Activated T-helper 1 cell treated with anti-CD3 and anti-CD28 coated beads, Interleukin-12 subunit alpha, Interleukin-12 subunit beta, Interleukin-2, Interleukin-4 antibody, amounts not matched to agents 30 ng/mL and 10 ng/mL and 1 ng/mL, durations not matched to agents 14 hours and 24 hours and 36 hours (primary cell): Measurements from ENCODE around the gene INSYN2A. TPM values are rescaled to one million over a fixed set of nuclear protein-coding genes. Genes with fewer than 3 reads are reported as not detected.

ENCODE experiments used
- DNase-seq: peaks from one replicate; pipeline ENCODE4 v3.0.0; 2021; ENCODE audit warnings: low spot score
- H3K27ac Mint-ChIP-seq: one replicate; pipeline ENCODE4 v1.8.0; 2021; ENCODE audit warnings: mild to moderate bottlenecking, mixed read lengths
- H3K27me3 Mint-ChIP-seq: one replicate; pipeline ENCODE4 v1.8.0; 2022; ENCODE audit warnings: mild to moderate bottlenecking, moderate library complexity, mixed read lengths; ENCODE audit not compliant: insufficient read depth
- H3K36me3 Mint-ChIP-seq: one replicate; pipeline ENCODE4 v1.8.0; 2021; ENCODE audit warnings: low read depth, mixed read lengths
- H3K4me1 Mint-ChIP-seq: one replicate; pipeline ENCODE4 v1.8.0; 2021; ENCODE audit warnings: low read depth, mixed read lengths
- H3K4me3 Mint-ChIP-seq: one replicate; pipeline ENCODE4 v1.8.0; 2021; ENCODE audit warnings: mild to moderate bottlenecking, moderate library complexity, mixed read lengths
- H3K9me3 Mint-ChIP-seq: one replicate; pipeline ENCODE4 v1.8.0; 2021; ENCODE audit warnings: mixed read lengths
- intact Hi-C: fragments of 100-400 bp; cut with micrococcal nuclease; formaldehyde crosslinking; loops from one replicate; pipeline ENCODE4 v1.15.1; 2024
- total RNA-seq: library from RNA; stranded (reverse); gene quantifications from 2 replicates; pipeline ENCODE4 v1.2.3, GENCODE V29; 2022

INSYN2A gene
- total RNA-seq, 1 donor from 2014 or later = not detected

DNA sequence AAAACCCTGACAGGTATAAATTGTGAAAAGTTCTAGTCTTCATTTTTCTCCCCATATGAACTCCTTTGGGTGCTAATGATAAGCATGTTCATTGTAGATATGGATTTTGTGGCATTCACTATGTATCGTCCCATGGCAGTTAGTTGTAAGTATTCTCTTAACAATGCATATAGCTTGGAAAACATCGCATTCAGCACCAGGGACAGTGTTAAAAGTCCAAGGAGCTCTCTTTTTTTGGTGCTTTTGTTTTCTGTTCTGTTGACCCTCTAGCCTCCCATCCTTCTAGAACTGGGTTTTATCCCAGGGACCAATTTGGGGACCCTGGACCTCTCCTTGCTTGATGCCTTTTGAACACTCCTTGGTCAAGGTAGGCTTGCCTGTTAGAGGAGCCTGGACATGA, 37.7 kb downstream of the INSYN2A start:
- intact Hi-C loops = no loop called here
- H3K27ac Mint-ChIP-seq = no peak overlapping the region
- no peak for DNase-seq

GRCh38 chr10:127157506-127158200, 38.7 kb downstream of the INSYN2A start:
- H3K27me3 Mint-ChIP-seq = peaks cover 3% of the 10 kb centered on the region
- intact Hi-C loops = no loop called here
- no peaks in the 10 kb centered on the region for H3K36me3 Mint-ChIP-seq
- H3K27ac Mint-ChIP-seq = no peak overlapping the region
- no peaks in the 10 kb centered on the region for H3K4me1 Mint-ChIP-seq
- H3K9me3 Mint-ChIP-seq = no peaks in the 10 kb centered on the region
- DNase-seq = no peak
- no peak overlapping the region for H3K4me3 Mint-ChIP-seq

More for the DNA sequence above, 37.7 kb downstream of the INSYN2A start:
- Mint-ChIP-seq H3K9me3 (no peaks in the 10 kb centered on the region), H3K36me3 (no peaks in the 10 kb centered on the region), H3K4me3 (no peak overlapping the region), H3K27me3 (peaks cover 1% of the 10 kb centered on the region), H3K4me1 (no peaks in the 10 kb centered on the region)

DNA sequence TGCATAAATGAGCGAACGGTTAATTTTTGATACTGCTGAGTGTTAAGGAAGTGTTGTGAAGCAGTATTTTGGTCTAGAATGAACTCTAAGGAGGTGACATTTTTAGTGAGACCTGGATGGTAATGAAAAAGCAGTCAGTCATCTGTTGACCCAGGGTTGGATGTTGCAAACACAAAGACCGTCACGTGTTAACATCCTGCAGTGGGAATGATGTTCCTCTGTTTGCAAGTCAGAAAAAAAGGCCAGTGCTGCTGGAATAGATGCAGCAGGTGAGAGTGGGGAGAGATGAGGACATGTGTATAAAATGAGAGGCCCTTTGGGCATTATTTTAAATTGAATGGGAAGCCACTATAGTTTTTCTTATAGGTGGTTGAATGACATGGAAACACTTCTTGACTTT, 39.3 kb downstream of the INSYN2A start:
- intact Hi-C loops = no loop called here

DNA sequence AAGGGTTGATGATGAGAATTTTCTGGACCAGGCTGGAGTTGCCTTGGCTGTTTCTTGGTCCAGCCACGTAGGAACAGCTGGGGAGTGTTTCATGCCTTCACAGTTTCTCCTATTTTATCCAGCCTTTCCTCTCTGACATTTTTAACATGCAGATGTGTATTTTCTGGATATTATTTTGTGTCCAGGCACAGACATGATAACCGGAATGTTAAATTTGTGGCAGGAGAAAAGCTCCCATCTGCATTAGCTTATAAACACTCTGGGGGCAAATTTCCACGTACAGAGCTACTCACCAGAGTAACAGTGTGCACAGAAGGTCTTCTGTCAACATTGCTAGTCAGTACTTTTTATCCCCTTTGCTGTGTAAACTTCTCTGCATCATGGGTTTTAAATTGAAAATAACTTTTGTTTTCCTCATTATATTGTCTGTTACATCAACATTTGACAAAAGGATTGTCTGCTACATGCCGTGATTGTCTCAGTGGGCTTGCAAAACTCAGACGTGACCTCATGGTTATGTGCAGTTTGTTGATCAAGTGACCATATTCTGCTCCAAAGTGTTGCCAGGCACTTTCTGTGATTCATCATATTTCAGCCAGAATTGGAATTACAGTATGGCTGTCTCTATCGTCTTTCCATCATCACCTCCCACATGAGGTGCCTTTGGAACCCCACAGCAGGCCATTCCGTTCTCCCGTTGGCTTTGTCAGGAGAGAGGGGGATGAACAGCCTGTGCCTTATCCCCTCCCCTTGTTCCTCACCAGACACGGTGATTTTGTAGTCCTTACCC, 41.4 kb downstream of the INSYN2A start:
- peaks cover 3% of the 10 kb centered on the region for H3K27me3 Mint-ChIP-seq
- H3K9me3 Mint-ChIP-seq = no peaks in the 10 kb centered on the region
- no peak for DNase-seq
- intact Hi-C loops = no loop called here
- no peak overlapping the region for H3K4me3 Mint-ChIP-seq
- no peaks in the 10 kb centered on the region for H3K4me1 Mint-ChIP-seq
- H3K27ac Mint-ChIP-seq = no peak overlapping the region
- H3K36me3 Mint-ChIP-seq = no peaks in the 10 kb centered on the region

More for the DNA sequence above, 39.3 kb downstream of the INSYN2A start:
- Mint-ChIP-seq H3K4me3 (no peak overlapping the region), H3K27ac (no peak overlapping the region), H3K27me3 (peaks cover 3% of the 10 kb centered on the region), H3K4me1 (no peaks in the 10 kb centered on the region), H3K36me3 (no peaks in the 10 kb centered on the region), H3K9me3 (no peaks in the 10 kb centered on the region)
- no peak for DNase-seq

DNA sequence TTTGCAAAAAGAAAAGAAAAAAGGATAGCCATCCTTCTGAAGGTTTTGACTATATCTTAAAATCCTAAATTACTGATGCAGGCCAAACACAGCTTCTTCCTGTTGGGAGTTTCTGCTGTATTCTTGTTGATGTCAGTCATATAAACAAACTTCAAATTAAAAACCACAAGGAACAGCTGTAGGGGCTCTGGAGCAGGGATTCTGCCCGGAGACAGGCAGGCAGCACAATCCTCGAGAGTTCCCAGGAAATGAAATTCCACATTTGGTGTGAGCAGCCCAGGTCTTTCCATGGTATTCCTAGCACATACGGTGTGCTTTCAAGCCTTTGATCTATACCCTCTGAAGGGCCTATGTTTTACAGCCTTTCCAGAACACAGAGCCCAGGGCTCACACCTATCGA, 43.2 kb downstream of the INSYN2A start:
- H3K4me1 Mint-ChIP-seq = peaks cover 4% of the 10 kb centered on the region
- H3K27me3 Mint-ChIP-seq = peaks cover 3% of the 10 kb centered on the region
- no peaks in the 10 kb centered on the region for H3K36me3 Mint-ChIP-seq
- intact Hi-C loops = no loop called here
- no peaks in the 10 kb centered on the region for H3K9me3 Mint-ChIP-seq
- DNase-seq = no peak
- no peak overlapping the region for H3K27ac Mint-ChIP-seq
- H3K4me3 Mint-ChIP-seq = no peak overlapping the region

DNA sequence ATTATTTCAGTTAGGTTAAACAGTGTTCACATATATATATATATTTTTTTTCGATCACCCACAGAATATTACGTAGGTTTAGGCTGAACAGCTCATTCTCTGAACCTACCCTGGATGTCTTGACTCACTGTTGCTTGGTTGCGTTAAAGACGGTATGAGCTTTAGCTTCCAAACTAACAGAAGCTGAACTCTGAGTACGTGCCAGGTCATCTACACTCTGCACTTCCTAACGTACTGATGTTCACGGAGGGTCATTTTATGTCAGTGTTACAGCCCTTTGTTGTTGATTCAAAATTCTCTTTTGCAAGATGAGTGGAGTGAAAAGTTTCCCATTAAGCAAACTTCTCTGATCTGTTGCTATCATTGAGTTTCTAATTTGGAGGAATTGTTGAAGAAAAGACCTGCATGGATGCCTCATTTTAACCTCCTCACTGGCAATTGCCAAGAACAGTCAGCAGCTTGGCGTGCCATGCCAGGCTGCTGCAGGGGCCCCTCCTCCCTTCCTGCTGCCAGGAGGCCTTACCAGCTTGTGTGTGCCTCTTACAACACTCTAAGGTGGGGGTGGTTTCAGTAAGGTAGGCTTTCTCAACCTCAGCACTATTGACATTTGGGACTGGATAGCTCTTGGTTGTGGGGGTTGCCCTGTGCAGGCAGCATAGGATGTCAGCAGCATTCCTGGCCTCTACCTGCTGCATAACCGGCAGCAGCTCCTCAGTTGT, 44.3 kb downstream of the INSYN2A start:
- Mint-ChIP-seq H3K27ac (no peak overlapping the region), H3K36me3 (no peaks in the 10 kb centered on the region), H3K9me3 (no peaks in the 10 kb centered on the region), H3K4me3 (no peak overlapping the region), H3K4me1 (peaks cover 6% of the 10 kb centered on the region), H3K27me3 (peaks cover 3% of the 10 kb centered on the region)
- intact Hi-C loops = no loop called here
- DNase-seq = no peak

GRCh38 chr10:127151541-127151940, 44.9 kb downstream of the INSYN2A start:
- H3K27me3 Mint-ChIP-seq = peaks cover 3% of the 10 kb centered on the region
- H3K4me3 Mint-ChIP-seq = no peak overlapping the region
- H3K36me3 Mint-ChIP-seq = no peaks in the 10 kb centered on the region
- H3K9me3 Mint-ChIP-seq = no peaks in the 10 kb centered on the region
- H3K27ac Mint-ChIP-seq = no peak overlapping the region
- H3K4me1 Mint-ChIP-seq = peaks cover 6% of the 10 kb centered on the region
- intact Hi-C loops = no loop called here
- no peak for DNase-seq

DNA sequence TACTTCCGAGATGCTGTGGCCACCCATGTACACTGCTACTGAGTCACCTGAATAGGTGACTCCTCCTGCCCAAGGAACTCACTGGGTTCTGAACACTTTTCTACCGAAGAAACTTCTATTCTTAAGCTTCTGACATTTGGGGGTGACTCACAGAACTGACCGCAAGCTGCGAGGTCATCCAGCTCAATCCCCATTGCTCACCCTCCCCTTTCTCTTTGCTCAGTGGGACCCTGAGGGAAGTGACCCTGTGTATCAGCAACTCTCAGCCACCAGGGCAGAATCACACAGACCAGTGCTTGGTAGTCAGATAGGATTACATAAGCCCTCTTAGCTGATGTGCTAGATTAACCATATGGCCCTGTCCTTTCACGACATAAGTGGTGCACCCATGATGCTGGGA, 46.3 kb downstream of the INSYN2A start:
- no peaks in the 10 kb centered on the region for H3K36me3 Mint-ChIP-seq
- H3K4me1 Mint-ChIP-seq = peaks cover 6% of the 10 kb centered on the region
- no peaks in the 10 kb centered on the region for H3K9me3 Mint-ChIP-seq
- no peak for DNase-seq
- H3K27ac Mint-ChIP-seq = no peak overlapping the region
- H3K4me3 Mint-ChIP-seq = no peak overlapping the region
- peaks cover 2% of the 10 kb centered on the region for H3K27me3 Mint-ChIP-seq
- intact Hi-C loops = no loop called here

GRCh38 chr10:127149501-127150081, 46.8 kb downstream of the INSYN2A start:
- H3K27me3 Mint-ChIP-seq = peaks cover 2% of the 10 kb centered on the region
- intact Hi-C loops = no loop called here

GRCh38 chr10:127148933-127149220, 47.5 kb downstream of the INSYN2A start:
- H3K4me3 Mint-ChIP-seq = no peak overlapping the region
- peaks cover 6% of the 10 kb centered on the region for H3K4me1 Mint-ChIP-seq
- no peak overlapping the region for H3K27ac Mint-ChIP-seq
- intact Hi-C loops = no loop called here
- peaks cover 2% of the 10 kb centered on the region for H3K27me3 Mint-ChIP-seq
- no peaks in the 10 kb centered on the region for H3K36me3 Mint-ChIP-seq
- no peaks in the 10 kb centered on the region for H3K9me3 Mint-ChIP-seq
- no peak for DNase-seq

More at GRCh38 chr10:127149501-127150081, 46.8 kb downstream of the INSYN2A start:
- Mint-ChIP-seq H3K9me3 (no peaks in the 10 kb centered on the region), H3K4me3 (no peak overlapping the region), H3K36me3 (no peaks in the 10 kb centered on the region), H3K4me1 (peaks cover 6% of the 10 kb centered on the region), H3K27ac (no peak overlapping the region)
- DNase-seq = no peak

DNA sequence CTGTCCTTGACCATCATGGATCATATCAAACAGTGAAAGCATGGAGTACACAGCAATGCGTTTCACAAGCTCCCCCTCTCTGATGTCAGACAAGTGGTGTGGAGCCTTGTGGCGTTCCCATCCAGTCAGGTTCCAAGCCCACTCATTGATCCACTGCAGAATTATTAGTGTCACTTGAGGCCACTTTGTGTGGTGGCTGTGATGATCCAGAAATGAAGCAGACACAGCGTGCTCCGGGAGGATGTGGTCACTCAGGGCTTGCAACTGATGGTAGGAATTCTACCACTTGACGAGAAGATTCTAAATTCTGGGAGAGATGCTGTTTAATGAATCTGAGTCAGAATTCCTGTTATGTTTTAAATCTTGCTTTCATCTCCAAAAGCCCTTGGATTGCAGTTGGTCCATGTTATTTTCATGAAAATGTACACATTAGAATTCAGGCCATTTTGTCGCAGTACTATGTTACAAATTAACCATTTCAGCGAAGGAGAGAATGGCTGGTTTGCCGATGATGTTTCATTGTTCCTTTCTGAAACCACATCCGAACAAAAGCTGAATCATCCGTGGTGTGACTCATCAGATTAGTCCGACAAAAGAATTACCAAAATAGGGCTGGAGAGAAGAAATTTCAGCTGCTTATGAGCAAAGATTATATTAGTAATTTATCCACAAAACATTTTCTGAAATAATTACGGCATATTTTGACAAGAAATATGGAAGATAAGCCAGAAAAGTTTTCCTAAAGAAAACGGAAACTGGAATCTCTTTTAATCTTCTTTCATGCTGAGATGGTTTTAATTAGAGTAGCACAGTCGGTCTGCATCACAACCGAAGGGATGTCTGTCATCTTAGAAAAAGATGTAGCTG, 48.1 kb downstream of the INSYN2A start:
- no peak for DNase-seq
- peaks cover 6% of the 10 kb centered on the region for H3K4me1 Mint-ChIP-seq
- no peaks in the 10 kb centered on the region for H3K36me3 Mint-ChIP-seq
- intact Hi-C loops = no loop called here
- peaks cover 2% of the 10 kb centered on the region for H3K27me3 Mint-ChIP-seq
- no peak overlapping the region for H3K27ac Mint-ChIP-seq
- H3K4me3 Mint-ChIP-seq = no peak overlapping the region
- no peaks in the 10 kb centered on the region for H3K9me3 Mint-ChIP-seq

DNA sequence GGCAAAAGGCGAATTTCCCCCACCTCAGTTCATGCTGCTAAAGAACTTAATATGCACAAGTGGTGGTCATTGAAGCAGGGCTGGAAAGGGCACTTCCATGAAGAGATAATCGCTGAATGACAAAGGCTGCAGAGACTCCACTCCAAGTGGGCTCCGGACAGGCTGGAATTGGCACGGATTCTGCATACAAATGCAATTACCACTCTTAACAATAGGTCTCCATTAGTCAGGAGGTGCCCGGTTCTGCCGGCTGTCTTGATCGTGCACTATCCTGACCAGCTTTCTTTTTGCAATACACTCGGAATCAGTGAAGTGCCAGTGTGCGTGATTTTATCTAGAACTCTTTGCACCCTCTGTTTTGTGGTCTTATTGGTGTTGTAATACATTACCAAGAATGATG, 49.7 kb downstream of the INSYN2A start:
- Mint-ChIP-seq H3K27ac (no peak overlapping the region), H3K4me1 (peaks cover 6% of the 10 kb centered on the region), H3K36me3 (no peaks in the 10 kb centered on the region), H3K4me3 (no peak overlapping the region), H3K9me3 (no peaks in the 10 kb centered on the region), H3K27me3 (no peaks in the 10 kb centered on the region)
- DNase-seq = no peak
- intact Hi-C loops = no loop called here
